Fibroblast of skin of abdomen (primary cell): ENCODE data around the gene PGA5.

Experiments
- DNase-seq: peaks from one replicate; pipeline ENCODE4 v3.0.0-alpha.2; 2013

PGA5 gene

GRCh38 chr11:61295596-61295926, 54.6 kb downstream of the PGA5 start:
- DNase-seq: no peak

- peak; percentile 37 for DNase-seq
Measured at GRCh38 chr11:61297341-61297740, 56.4 kb downstream of the PGA5 start.

DNA sequence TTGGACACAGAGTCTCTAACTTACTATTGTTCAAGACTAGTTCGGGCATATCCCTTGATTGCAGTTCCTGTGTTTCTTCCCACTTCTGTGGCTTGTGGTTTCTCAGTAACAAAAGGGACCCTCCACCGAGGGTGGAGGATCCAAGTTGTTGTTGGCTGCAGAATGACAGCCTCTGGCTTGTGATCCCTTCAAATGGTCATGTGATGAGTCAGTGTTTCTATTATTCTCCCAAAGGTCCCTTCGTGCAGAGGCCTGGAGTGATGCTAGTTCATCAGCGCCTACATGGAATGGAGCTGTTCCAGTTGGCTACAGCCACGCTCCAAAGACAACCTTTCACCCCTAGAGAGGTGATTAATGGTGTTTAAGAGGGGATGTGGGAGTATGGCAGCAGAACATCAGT, 56.8 kb downstream of the PGA5 start:
- DNase-seq: peak; percentile 90

DNA sequence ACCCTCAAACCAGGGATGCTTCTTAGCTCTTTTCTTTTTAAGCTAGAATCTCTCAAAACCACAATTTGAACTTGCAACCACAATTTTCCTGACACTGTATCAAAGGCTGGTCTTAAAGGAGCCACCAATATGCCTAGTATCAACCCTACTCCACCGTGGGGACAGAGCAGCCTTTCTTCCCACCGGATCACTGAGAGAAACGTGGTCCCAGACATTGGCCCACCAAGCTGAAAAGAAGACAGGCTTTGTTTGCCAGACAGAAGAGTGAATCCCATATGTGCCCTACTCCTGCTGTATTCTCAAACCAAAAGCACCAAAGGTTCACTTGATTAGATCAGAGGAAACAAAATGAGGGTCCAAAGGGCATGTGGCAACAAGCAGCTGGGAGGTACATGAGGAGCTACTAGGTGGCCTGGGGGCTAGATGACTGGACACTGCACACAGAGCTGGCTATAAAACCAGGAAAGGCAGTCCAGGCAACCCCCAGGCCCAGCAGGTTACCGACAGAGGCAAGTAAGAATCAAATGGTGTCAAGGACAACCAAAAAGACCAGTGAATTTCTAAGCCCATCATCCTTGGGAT, 57.8 kb downstream of the PGA5 start:
- DNase-seq: no peak
